ENCODE data around the gene MCC.
A peak's percentile ranks its signal among the peaks of the same experiment; 100 is the strongest.

Gene MCC

GRCh38 chr5:113199122-113199905, 288.9 kb downstream of the MCC start:
- no peaks in the 10 kb centered on the region for H3K27me3 Mint-ChIP-seq
- H3K4me3 Mint-ChIP-seq = no peak overlapping the region
- ATAC-seq (replicated peaks) = no peak

GRCh38 chr5:113197456-113198200, 290.6 kb downstream of the MCC start:
- peaks cover 0 to 4% of the 10 kb centered on the region in 2 donors for H3K4me1 Mint-ChIP-seq (ENCODE audit: low read depth in 2 of 2)
- DNase-seq (no peak), ATAC-seq (replicated peaks) (no peak)
- H3K4me3 Mint-ChIP-seq = no peak overlapping the region
- H3K27ac Mint-ChIP-seq = no peak overlapping the region
- peaks cover 0 to 8% of the 10 kb centered on the region in 2 donors for H3K9me3 Mint-ChIP-seq
- no peaks in the 10 kb centered on the region for H3K36me3 Mint-ChIP-seq (ENCODE audit: insufficient read depth)
- H3K27me3 Mint-ChIP-seq = no peaks in the 10 kb centered on the region

More at GRCh38 chr5:113199122-113199905, 288.9 kb downstream of the MCC start:
- no peaks in the 10 kb centered on the region for H3K9me3 Mint-ChIP-seq
- H3K4me1 Mint-ChIP-seq (ENCODE audit: low read depth in 2 of 2) = peaks cover 0 to 4% of the 10 kb centered on the region in 2 donors
- no peaks in the 10 kb centered on the region for H3K36me3 Mint-ChIP-seq (ENCODE audit: insufficient read depth)
- H3K27ac Mint-ChIP-seq = peak overlapping the region in 1 of 2 donors; percentile 14
- DNase-seq = no peak

- H3K27ac Mint-ChIP-seq = no peak overlapping the region
- H3K4me1 Mint-ChIP-seq (ENCODE audit: low read depth in 2 of 2) = peaks cover 3 to 4% of the 10 kb centered on the region in 2 donors
- H3K4me3 Mint-ChIP-seq = no peak overlapping the region
- H3K36me3 Mint-ChIP-seq (ENCODE audit: insufficient read depth) = no peaks in the 10 kb centered on the region
- H3K9me3 Mint-ChIP-seq = peaks cover 0 to 8% of the 10 kb centered on the region in 2 donors
- no peaks in the 10 kb centered on the region for H3K27me3 Mint-ChIP-seq
- no peak for ATAC-seq (replicated peaks)
- no peak for DNase-seq
These were observed 292.5 kb downstream of the MCC start for GRCh38 chr5:113195771-113196170.

GRCh38 chr5:113195251-113195650, 293.0 kb downstream of the MCC start:
- no peaks in the 10 kb centered on the region for H3K36me3 Mint-ChIP-seq (ENCODE audit: insufficient read depth)
- H3K9me3 Mint-ChIP-seq = peaks cover 0 to 8% of the 10 kb centered on the region in 2 donors
- no peaks in the 10 kb centered on the region for H3K27me3 Mint-ChIP-seq
- H3K27ac Mint-ChIP-seq = no peak overlapping the region
- peaks cover 3 to 4% of the 10 kb centered on the region in 2 donors for H3K4me1 Mint-ChIP-seq (ENCODE audit: low read depth in 2 of 2)
- DNase-seq (no peak), ATAC-seq (replicated peaks) (no peak)
- no peak overlapping the region for H3K4me3 Mint-ChIP-seq

- Mint-ChIP-seq H3K4me3 (no peak overlapping the region), H3K9me3 (peaks cover 0 to 8% of the 10 kb centered on the region in 2 donors), H3K4me1 (ENCODE audit: low read depth in 2 of 2) (peaks cover 3 to 4% of the 10 kb centered on the region in 2 donors), H3K27me3 (no peaks in the 10 kb centered on the region), H3K27ac (no peak overlapping the region), H3K36me3 (ENCODE audit: insufficient read depth) (no peaks in the 10 kb centered on the region)
- DNase-seq (no peak), ATAC-seq (replicated peaks) (no peak)
These were observed 293.7 kb downstream of the MCC start for GRCh38 chr5:113194591-113194990.

- DNase-seq (no peak), ATAC-seq (replicated peaks) (no peak)
- H3K4me3 Mint-ChIP-seq = no peak overlapping the region
- no peak overlapping the region for H3K27ac Mint-ChIP-seq
- H3K27me3 Mint-ChIP-seq = no peaks in the 10 kb centered on the region
- no peaks in the 10 kb centered on the region for H3K36me3 Mint-ChIP-seq (ENCODE audit: insufficient read depth)
- H3K9me3 Mint-ChIP-seq = peaks cover 0 to 8% of the 10 kb centered on the region in 2 donors
- H3K4me1 Mint-ChIP-seq (ENCODE audit: low read depth in 2 of 2) = peaks cover 3 to 4% of the 10 kb centered on the region in 2 donors
These were observed 294.1 kb downstream of the MCC start for GRCh38 chr5:113194125-113194524.

GRCh38 chr5:113193311-113193978, 294.8 kb downstream of the MCC start:
- ATAC-seq (replicated peaks) (no peak), DNase-seq (no peak)
- H3K4me1 Mint-ChIP-seq (ENCODE audit: low read depth in 2 of 2) = peaks cover 3 to 4% of the 10 kb centered on the region in 2 donors
- H3K27ac Mint-ChIP-seq = no peak overlapping the region
- peaks cover 0 to 8% of the 10 kb centered on the region in 2 donors for H3K9me3 Mint-ChIP-seq
- no peaks in the 10 kb centered on the region for H3K27me3 Mint-ChIP-seq
- H3K4me3 Mint-ChIP-seq = no peak overlapping the region
- H3K36me3 Mint-ChIP-seq (ENCODE audit: insufficient read depth) = no peaks in the 10 kb centered on the region

- ATAC-seq (replicated peaks) (no peak), DNase-seq (no peak)
- no peaks in the 10 kb centered on the region for H3K27me3 Mint-ChIP-seq
- H3K4me3 Mint-ChIP-seq = no peak overlapping the region
- H3K9me3 Mint-ChIP-seq = peaks cover 0 to 8% of the 10 kb centered on the region in 2 donors
- peaks cover under 1 to 3% of the 10 kb centered on the region in 2 donors for H3K4me1 Mint-ChIP-seq (ENCODE audit: low read depth in 2 of 2)
- no peak overlapping the region for H3K27ac Mint-ChIP-seq
- no peaks in the 10 kb centered on the region for H3K36me3 Mint-ChIP-seq (ENCODE audit: insufficient read depth)
These were observed 295.7 kb downstream of the MCC start for GRCh38 chr5:113192541-113192940.

- Mint-ChIP-seq H3K27me3 (no peaks in the 10 kb centered on the region), H3K27ac (no peak overlapping the region), H3K9me3 (peaks cover 0 to 8% of the 10 kb centered on the region in 2 donors), H3K4me3 (no peak overlapping the region), H3K4me1 (ENCODE audit: low read depth in 2 of 2) (peaks cover 0 to 3% of the 10 kb centered on the region in 2 donors), H3K36me3 (ENCODE audit: insufficient read depth) (no peaks in the 10 kb centered on the region)
- DNase-seq = no peak
- ATAC-seq (replicated peaks) = no peak
These were observed 297.9 kb downstream of the MCC start for GRCh38 chr5:113190347-113190746.

- DNase-seq (no peak), ATAC-seq (replicated peaks) (no peak)
- Mint-ChIP-seq H3K9me3 (peaks cover 0 to 8% of the 10 kb centered on the region in 2 donors), H3K27ac (no peak overlapping the region), H3K4me1 (ENCODE audit: low read depth in 2 of 2) (peaks cover 0 to 3% of the 10 kb centered on the region in 2 donors), H3K27me3 (no peaks in the 10 kb centered on the region), H3K4me3 (no peak overlapping the region), H3K36me3 (ENCODE audit: insufficient read depth) (no peaks in the 10 kb centered on the region)
These were observed 299.0 kb downstream of the MCC start for GRCh38 chr5:113189291-113189690.

- Mint-ChIP-seq H3K4me3 (no peak overlapping the region), H3K27ac (no peak overlapping the region), H3K36me3 (ENCODE audit: insufficient read depth) (no peaks in the 10 kb centered on the region), H3K9me3 (peaks cover 0 to 8% of the 10 kb centered on the region in 2 donors), H3K4me1 (ENCODE audit: low read depth in 2 of 2) (peaks cover 0 to 3% of the 10 kb centered on the region in 2 donors), H3K27me3 (no peaks in the 10 kb centered on the region)
- ATAC-seq (replicated peaks) = no peak
- no peak for DNase-seq
These were observed 299.8 kb downstream of the MCC start for GRCh38 chr5:113188436-113188835.

GRCh38 chr5:113187906-113188305, 300.3 kb downstream of the MCC start:
- DNase-seq (no peak), ATAC-seq (replicated peaks) (no peak)
- H3K27ac Mint-ChIP-seq = no peak overlapping the region
- H3K4me1 Mint-ChIP-seq (ENCODE audit: low read depth in 2 of 2) = peaks cover 0 to 3% of the 10 kb centered on the region in 2 donors
- H3K9me3 Mint-ChIP-seq = peaks cover 0 to 3% of the 10 kb centered on the region in 2 donors
- H3K27me3 Mint-ChIP-seq = no peaks in the 10 kb centered on the region
- no peaks in the 10 kb centered on the region for H3K36me3 Mint-ChIP-seq (ENCODE audit: insufficient read depth)
- no peak overlapping the region for H3K4me3 Mint-ChIP-seq

- Mint-ChIP-seq H3K4me1 (ENCODE audit: low read depth in 2 of 2) (peaks cover 0 to 10% of the 10 kb centered on the region in 2 donors), H3K9me3 (no peaks in the 10 kb centered on the region), H3K27ac (no peak overlapping the region), H3K4me3 (no peak overlapping the region), H3K36me3 (ENCODE audit: insufficient read depth) (no peaks in the 10 kb centered on the region), H3K27me3 (no peaks in the 10 kb centered on the region)
- DNase-seq (no peak), ATAC-seq (replicated peaks) (no peak)
These were observed 302.2 kb downstream of the MCC start for GRCh38 chr5:113186061-113186460.
